Lung (tissue), 12 donors: Measurements from ENCODE around the gene DCAF8L1. TPM values are rescaled to one million over a fixed set of nuclear protein-coding genes. Genes with fewer than 3 reads are reported as not detected.
A peak's percentile ranks its signal among the peaks of the same experiment; 100 is the strongest.
"Not testable (repeated sequence)": the region's sequence is repeated elsewhere in the genome, so short reads cannot be mapped to it uniquely, and the experiment has no call there.

Experiments
- ATAC-seq: fragments of 200-7000 bp; cut with Tn5 transposase; one replicate; pipeline ENCODE4 v1.9.1; 2020; ENCODE audit warnings: moderate number of reproducible peaks; ENCODE audit not compliant: insufficient read depth, low FRiP score
- DNase-seq, 3 donors: peaks; one replicate each; pipeline ENCODE4 v3.0.0-alpha.2; 2013 to 2017
- H3K27ac ChIP-seq, 2 donors: one replicate each; pipeline ENCODE4 v1.5.1; 2013; ENCODE audit warnings: mild to moderate bottlenecking in 2 of 2, moderate library complexity in 2 of 2, control low read depth in 1 of 2, inconsistent platforms in 1 of 2, low read depth in 1 of 2, low read length in 1 of 2
- H3K27me3 ChIP-seq, 3 donors: one replicate each; pipeline ENCODE4 v1.5.1; 2013; ENCODE audit warnings: low read length in 2 of 3; ENCODE audit not compliant: control insufficient read depth in 3 of 3, insufficient read depth in 3 of 3
- H3K36me3 ChIP-seq, 4 donors: one replicate each; pipeline ENCODE4 v1.5.1; 2013; ENCODE audit warnings: low read length in 4 of 4, mild to moderate bottlenecking in 1 of 4, moderate library complexity in 1 of 4; ENCODE audit not compliant: control insufficient read depth in 4 of 4, insufficient read depth in 4 of 4
- H3K4me1 ChIP-seq, 5 donors: one replicate each; pipeline ENCODE4 v1.5.1; 2013; ENCODE audit warnings: low read length in 5 of 5, mild to moderate bottlenecking in 2 of 5, moderate library complexity in 1 of 5; ENCODE audit not compliant: control insufficient read depth in 5 of 5, insufficient read depth in 5 of 5
- H3K4me3 ChIP-seq: one replicate; pipeline ENCODE4 v1.5.1; 2013; ENCODE audit warnings: mild to moderate bottlenecking, control low read depth, moderate library complexity
- H3K9ac ChIP-seq, 2 donors: one replicate each; pipeline ENCODE4 v1.5.1; 2013; ENCODE audit warnings: low read length in 2 of 2, control low read depth in 1 of 2; ENCODE audit not compliant: insufficient read depth in 1 of 2
- H3K9me3 ChIP-seq, 4 donors: one replicate each; pipeline ENCODE4 v1.5.1; 2013; ENCODE audit warnings: low read length in 3 of 4, mild to moderate bottlenecking in 1 of 4, moderate library complexity in 1 of 4; ENCODE audit not compliant: control insufficient read depth in 4 of 4, insufficient read depth in 3 of 4
- WGBS, 2 donors: extraction: QIAGEN DNeasy Blood & Tissue Kit; methylation state at CpG; one replicate each; pipeline ENCODE4 v1.1.7; 2013; 5-methylcytosine and 5-hydroxymethylcytosine counted together
- polyA plus RNA-seq, 2 donors: library from polyadenylated mRNA; stranded (reverse); fragments of 200-250 nt; gene quantifications; one replicate each; pipeline ENCODE4 v1.2.1, GENCODE V29; 2013
- total RNA-seq, 2 donors: library from RNA; depleted of rRNA in 1 of 2; stranded (reverse); fragments of >200 nt in 1 of 2; gene quantifications; one replicate each; pipeline ENCODE4 v1.2.1, GENCODE V29; 2014 to 2021
- TF ChIP-seq, protein P1 (sequence below): IDR thresholded peaks from 2 replicates; pipeline ENCODE4 v1.5.1; 2012; ENCODE audit warnings: mild to moderate bottlenecking; ENCODE audit errors: control extremely low read depth, extremely low read depth
- donor health status: control.
- donor health status: control.
- donor health status: Bipolar disorder and iron deficiency.
- donor health status: healthy.
- donor health status: DM: yes; HTN: yes; CAD: no.

The DCAF8L1 gene
- total and polyA plus RNA-seq, 4 donors, result not detected

DNA sequence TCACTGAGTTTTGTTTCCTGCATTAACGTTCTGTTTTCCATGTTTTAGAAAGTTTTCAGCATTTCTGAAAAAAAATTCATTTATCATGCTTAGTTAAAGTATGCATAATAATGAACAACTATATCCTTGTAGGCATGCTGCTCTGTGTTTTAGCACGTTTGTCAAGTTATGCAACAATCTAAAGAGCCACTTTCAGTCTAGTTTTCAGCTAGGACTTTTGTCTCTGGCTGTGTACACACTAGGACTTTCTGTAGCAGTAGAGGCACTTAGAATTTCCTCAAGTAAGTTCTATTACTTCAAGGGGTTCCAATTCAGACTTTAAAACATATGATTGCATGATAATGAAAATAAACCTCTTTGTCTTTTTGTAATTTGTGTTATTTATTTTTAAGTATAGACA, 12.4 kb downstream of the DCAF8L1 start:
- Histone ChIP-seq H3K4me3 (no peak overlapping the region), H3K36me3 (no peaks in the 10 kb centered on the region), H3K27ac (no peak overlapping the region), H3K4me1 (peaks cover 0 to 4% (median 0%) of the 10 kb centered on the region in 5 donors), H3K27me3 (no peaks in the 10 kb centered on the region), H3K9ac (no peak overlapping the region), H3K9me3 (no peaks in the 10 kb centered on the region)
- peak in 2 of 3 donors; percentile 40 to 66 for DNase-seq
- TF ChIP-seq, protein P1, sequence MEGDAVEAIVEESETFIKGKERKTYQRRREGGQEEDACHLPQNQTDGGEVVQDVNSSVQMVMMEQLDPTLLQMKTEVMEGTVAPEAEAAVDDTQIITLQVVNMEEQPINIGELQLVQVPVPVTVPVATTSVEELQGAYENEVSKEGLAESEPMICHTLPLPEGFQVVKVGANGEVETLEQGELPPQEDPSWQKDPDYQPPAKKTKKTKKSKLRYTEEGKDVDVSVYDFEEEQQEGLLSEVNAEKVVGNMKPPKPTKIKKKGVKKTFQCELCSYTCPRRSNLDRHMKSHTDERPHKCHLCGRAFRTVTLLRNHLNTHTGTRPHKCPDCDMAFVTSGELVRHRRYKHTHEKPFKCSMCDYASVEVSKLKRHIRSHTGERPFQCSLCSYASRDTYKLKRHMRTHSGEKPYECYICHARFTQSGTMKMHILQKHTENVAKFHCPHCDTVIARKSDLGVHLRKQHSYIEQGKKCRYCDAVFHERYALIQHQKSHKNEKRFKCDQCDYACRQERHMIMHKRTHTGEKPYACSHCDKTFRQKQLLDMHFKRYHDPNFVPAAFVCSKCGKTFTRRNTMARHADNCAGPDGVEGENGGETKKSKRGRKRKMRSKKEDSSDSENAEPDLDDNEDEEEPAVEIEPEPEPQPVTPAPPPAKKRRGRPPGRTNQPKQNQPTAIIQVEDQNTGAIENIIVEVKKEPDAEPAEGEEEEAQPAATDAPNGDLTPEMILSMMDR, result no peak
- no peak for ATAC-seq
- 21 to 55% methylated on average over 2 of the region's 2 CpGs for WGBS, 2 donors

DNA sequence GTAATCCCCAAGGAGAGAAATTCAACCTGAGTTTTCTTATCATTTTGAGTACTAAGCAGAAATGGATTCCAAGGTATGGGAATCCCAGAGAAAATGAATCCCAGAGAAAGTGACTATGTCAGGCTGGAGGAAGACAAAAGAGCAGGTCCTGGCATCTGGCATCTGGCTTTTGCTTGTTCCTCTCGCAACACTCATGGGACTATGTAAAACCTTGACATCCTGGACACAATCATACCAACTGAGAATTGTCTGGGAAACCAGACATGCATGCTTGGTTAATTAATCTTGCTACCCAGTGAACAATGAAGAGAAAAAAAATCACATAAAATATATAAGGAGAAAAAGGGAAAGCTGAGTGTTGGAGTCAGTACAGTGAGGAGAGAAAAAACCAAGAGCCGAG, 12.9 kb downstream of the DCAF8L1 start:
- H3K9ac ChIP-seq, result no peak overlapping the region

DNA sequence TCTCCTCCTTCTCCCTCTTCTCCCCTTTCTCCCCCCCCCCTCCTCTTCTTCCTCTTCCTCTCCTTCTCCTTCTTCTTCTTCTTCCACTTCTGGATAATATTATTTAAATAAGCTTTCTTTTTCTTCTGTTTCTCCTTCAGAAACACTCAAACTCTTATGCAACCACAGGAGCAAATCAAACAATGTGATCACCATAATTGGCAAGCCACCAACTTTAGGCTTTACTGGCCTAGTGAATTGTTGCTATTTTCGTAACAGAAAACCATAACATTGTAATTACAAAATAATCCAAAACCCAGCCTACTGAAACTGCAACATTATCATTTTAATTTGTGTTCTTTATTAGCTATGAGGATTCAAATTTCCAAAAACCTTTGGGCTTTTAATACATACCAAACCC, 14.3 kb downstream of the DCAF8L1 start:
- Histone ChIP-seq H3K27ac (no peak overlapping the region), H3K36me3 (no peaks in the 10 kb centered on the region), H3K9me3 (no peaks in the 10 kb centered on the region), H3K4me3 (no peak overlapping the region), H3K27me3 (no peaks in the 10 kb centered on the region), H3K9ac (no peak overlapping the region), H3K4me1 (peaks cover 0 to 4% (median 0%) of the 10 kb centered on the region in 5 donors)
- DNase-seq (peak; percentile 27 to 93 (median 90)), ATAC-seq (no peak)
- 37 to 59% methylated on average over 1 of the region's 1 CpG for WGBS, 2 donors
- TF ChIP-seq, protein P1, result no peak

More for the DNA sequence above, 12.9 kb downstream of the DCAF8L1 start:
- H3K9me3 ChIP-seq, result no peaks in the 10 kb centered on the region
- H3K4me1 ChIP-seq, result peaks cover 0 to 4% (median 0%) of the 10 kb centered on the region in 5 donors
- TF ChIP-seq, protein P1, result no peak
- no peak for ATAC-seq
- no peak for DNase-seq
- H3K36me3 ChIP-seq, result no peaks in the 10 kb centered on the region
- H3K4me3 ChIP-seq, result no peak overlapping the region
- no peak overlapping the region for H3K27ac ChIP-seq
- no peaks in the 10 kb centered on the region for H3K27me3 ChIP-seq
- WGBS, 2 donors, result 56 to 87% methylated on average over 2 of the region's 2 CpGs

DNA sequence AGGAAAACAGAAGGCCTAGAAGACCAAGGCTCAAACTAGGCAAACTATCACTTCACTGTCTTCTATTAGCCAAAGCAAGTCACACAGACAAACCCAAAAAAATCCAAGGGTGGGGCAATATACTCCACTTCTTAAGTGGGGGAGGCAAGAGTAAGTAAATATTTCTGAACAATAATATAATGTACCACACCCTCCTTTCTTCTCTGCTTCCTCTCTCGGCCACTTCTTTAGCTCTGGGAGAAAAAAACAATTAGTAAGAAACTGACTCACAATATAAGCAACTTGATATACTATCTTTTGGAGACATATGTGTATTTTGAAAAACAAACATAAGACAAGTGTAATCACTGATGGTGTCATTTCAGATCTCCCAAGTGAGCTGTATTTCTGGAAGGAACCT, 14.8 kb downstream of the DCAF8L1 start:
- WGBS, 2 donors, result 32 to 71% methylated on average over 1 of the region's 1 CpG
- TF ChIP-seq, protein P1, result no peak
- ATAC-seq (peak; percentile 27), DNase-seq (peak in 1 of 3 donors; percentile 27)
- H3K4me1 ChIP-seq, result peaks cover 0 to 4% (median 0%) of the 10 kb centered on the region in 5 donors
- no peaks in the 10 kb centered on the region for H3K36me3 ChIP-seq
- H3K9me3 ChIP-seq, result no peaks in the 10 kb centered on the region
- no peaks in the 10 kb centered on the region for H3K27me3 ChIP-seq
- H3K9ac ChIP-seq, result no peak overlapping the region
- H3K4me3 ChIP-seq, result no peak overlapping the region
- H3K27ac ChIP-seq, result no peak overlapping the region

DNA sequence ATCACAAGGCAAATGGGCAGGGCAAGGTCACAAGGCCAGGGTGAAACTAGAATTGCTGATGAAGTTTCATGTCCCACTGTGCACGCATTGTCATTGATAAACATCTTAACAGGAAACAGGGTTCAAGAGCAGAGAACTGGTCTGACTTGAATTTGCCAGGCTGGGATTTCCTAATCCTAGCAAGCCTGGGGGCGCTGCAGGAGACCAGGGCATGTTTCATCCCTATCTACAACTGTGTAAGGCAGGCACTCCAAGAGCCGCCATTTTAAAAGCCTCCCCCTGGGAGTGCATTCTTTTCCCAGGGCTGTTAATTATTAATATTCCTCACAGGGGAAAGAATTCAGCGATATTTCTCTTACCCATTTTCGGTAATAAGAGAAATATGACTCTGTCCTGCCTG, 15.9 kb downstream of the DCAF8L1 start:
- not testable (repeated sequence) for ATAC-seq, H3K4me3 ChIP-seq, H3K9ac ChIP-seq, H3K9me3 ChIP-seq, DNase-seq, H3K4me1 ChIP-seq, H3K27me3 ChIP-seq, H3K36me3 ChIP-seq, H3K27ac ChIP-seq
- 77 to 91% methylated on average over 5 of the region's 5 CpGs for WGBS, 2 donors
